Tibial nerve (tissue), 4 donors: ENCODE results near the gene LRRC4C.

ENCODE experiments used
- CTCF ChIP-seq, 5 experiments: fragments of 200-600 bp in 3 of 5; fragments of 450-650 bp in 2 of 5; sonication (generic) in 3 of 5; IDR thresholded peaks; one replicate each; pipeline ENCODE4 v1.5.1; 2016 to 2019; ENCODE audit warnings: antibody characterized with exemption in 5 of 5, mild to moderate bottlenecking in 3 of 5, moderate library complexity in 2 of 5
- EP300 ChIP-seq, 2 donors: sonication (generic); formaldehyde crosslinking; IDR thresholded peaks; one replicate each; pipeline ENCODE4 v1.6.1; 2017; ENCODE audit warnings: antibody characterized with exemption in 2 of 2, mild to moderate bottlenecking in 1 of 2
- POLR2A ChIP-seq, 2 donors: fragments of 450-650 bp; IDR thresholded peaks; one replicate each; pipeline ENCODE4 v1.6.1; 2017; ENCODE audit warnings: antibody characterized with exemption in 2 of 2, mild to moderate bottlenecking in 2 of 2, moderate library complexity in 2 of 2

- TF ChIP-seq CTCF (IDR thresholded peaks at IDR 0.05) (no peak), EP300 (IDR thresholded peaks at IDR 0.05) (no peak), POLR2A (IDR thresholded peaks at IDR 0.05) (no peak)
These were observed 1136.2 kb downstream of the LRRC4C start for GRCh38 chr11:40323241-40323640.
